LNCAP (cell line): ENCODE data around the gene DPYD.
A peak's percentile ranks its signal among the peaks of the same experiment; 100 is the strongest.

Experiments used
- TF ChIP-seq, protein P1 (sequence below): fragments of 450-650 bp; IDR thresholded peaks from 2 replicates; pipeline ENCODE4 v1.5.1; 2017; ENCODE audit warnings: mild to moderate bottlenecking

The DPYD gene

DNA sequence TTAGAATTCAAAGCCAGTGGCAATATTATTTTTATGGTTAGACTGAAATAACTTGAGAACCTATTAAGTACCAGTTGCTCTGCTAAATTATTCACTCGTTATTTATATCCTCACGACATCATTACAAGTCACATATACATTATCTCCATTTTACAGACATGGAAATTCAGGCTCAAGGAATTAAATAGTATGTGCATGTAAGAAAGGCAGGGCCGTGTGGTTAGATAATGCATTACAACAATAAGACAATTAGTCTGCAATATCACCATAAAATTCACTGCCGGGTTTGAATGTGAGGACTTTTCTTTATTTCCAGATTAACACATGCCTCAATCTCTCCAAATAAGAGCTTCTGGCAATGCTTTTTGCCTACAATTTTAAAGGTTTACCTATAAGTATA, 675.8 kb downstream of the DPYD start:
- TF ChIP-seq, protein P1, sequence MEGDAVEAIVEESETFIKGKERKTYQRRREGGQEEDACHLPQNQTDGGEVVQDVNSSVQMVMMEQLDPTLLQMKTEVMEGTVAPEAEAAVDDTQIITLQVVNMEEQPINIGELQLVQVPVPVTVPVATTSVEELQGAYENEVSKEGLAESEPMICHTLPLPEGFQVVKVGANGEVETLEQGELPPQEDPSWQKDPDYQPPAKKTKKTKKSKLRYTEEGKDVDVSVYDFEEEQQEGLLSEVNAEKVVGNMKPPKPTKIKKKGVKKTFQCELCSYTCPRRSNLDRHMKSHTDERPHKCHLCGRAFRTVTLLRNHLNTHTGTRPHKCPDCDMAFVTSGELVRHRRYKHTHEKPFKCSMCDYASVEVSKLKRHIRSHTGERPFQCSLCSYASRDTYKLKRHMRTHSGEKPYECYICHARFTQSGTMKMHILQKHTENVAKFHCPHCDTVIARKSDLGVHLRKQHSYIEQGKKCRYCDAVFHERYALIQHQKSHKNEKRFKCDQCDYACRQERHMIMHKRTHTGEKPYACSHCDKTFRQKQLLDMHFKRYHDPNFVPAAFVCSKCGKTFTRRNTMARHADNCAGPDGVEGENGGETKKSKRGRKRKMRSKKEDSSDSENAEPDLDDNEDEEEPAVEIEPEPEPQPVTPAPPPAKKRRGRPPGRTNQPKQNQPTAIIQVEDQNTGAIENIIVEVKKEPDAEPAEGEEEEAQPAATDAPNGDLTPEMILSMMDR, result no peak

DNA sequence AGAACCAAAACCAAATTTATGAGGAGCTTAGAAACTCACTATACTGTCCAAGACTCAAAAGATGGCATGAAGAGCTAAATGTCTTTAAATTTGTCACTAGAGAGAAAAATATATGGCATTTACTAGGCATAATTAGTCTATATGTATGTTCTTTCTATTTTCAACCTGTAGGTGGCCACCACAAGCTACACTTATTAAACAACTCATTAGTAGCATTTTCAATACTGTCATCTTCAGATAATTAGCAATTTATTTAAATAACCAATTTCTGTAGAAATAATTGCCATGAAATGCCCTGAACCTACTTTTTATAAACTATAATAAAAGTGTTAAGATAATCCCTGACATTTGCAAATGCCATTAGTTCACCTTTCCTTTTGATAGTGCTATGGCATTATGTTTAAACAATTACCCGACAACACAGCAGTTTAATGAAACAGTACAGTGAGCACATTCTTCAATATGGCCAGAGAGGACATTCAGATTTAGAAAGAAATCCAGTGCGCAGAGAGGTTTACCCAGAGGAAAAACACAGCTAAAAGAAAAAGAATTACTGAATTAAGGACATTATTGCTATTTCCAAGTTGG, 676.8 kb downstream of the DPYD start:
- TF ChIP-seq, protein P1, result peak; percentile 72

DNA sequence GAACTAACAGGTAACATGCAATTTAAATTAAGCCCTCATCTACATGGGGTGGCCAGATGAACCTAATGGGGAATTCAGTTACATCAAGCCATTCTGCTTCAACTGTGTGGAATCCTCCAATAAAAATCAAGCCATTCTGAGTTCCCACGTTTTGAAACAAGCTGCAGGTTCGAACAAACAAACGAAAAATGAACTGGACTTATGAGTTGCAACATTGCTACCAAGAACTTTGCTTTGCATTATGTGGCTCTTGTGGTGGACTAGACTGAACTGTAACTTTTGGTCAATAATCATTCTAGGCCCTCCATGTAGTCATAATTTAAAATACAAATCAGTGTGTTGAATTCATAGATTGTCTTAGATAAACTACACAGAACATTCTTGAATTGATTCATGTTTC, 682.0 kb downstream of the DPYD start:
- TF ChIP-seq, protein P1, result no peak

DNA sequence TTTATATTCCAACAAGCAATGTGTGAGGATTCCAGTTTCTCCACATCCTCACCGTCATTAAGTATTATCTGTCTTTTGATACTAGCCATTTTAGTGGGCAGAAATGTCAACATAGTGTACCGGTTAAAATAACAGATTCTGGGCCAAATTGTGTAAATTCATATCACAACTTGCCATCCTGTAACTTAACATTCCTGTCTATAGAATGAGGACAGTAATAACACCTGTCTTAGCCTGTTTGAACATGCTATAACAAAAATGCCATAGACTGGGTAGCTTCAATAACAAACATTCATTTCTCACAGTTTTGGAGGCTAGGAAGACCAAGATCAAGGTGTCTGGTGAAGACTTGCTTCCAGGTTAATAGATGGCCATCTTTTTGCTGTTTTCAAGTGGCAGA, 708.2 kb downstream of the DPYD start:
- TF ChIP-seq, protein P1, result no peak

DNA sequence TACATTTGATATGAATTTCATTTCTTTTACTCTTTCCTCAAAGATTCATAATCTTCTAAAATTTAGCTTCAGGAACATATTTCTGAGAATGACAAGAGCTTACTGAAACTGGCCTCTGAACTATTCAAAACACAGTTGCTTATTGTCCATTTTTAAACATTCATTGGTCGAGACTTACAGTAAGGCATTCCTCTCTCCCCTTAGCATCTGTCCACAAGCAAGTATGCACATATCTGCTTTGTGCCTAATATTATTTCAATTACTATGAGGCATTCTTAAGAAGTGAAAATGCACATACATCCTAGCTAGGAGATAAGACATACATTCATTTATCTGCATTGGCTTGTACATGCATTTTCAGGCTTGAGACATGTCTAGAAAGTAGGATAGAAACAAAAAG, 710.5 kb downstream of the DPYD start:
- TF ChIP-seq, protein P1, result no peak

DNA sequence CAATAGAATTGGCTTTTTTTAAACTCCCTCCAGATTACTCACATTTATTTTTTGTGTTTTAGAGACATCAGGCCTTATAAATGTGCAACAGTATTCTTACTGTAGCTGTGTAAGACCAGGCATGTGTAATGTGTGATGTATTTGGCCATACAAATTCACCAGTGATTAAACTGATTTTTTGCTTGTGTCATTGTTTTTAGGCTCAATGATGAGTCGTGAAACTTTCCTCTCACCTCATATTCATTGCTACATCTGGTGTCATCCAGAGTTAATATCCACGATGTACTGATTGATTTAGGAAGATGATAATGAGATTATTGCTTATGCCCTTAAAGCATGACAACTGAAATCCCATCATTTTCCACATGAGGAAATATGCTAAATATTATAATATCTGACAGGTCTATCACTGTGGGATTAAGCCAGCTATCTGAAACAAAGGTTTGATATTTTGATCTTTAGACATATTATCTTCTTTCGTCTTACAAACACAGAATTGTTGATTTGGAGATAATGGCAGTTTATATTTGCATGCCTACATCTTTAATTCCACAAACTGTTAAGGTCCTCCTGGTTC, 711.4 kb downstream of the DPYD start:
- TF ChIP-seq, protein P1, result no peak

DNA sequence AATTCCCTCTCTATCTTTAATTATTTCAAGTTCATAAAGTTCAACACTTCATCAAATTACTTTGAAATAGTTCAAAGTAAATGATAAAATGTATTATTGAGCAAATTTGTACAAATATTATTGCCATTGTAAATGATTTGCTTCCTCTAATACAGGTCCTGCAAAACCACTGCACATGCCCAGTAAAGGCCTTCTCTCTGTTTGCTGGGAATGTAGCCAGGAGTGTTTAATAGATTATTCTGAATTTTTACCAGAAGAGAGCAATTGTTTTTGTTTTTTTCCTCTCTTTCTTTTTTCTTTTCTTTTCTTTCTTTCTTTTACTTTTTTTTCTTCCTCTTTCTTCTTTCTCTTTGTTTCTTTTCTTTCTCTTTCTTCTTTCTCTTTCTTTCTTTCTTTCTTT, 713.0 kb downstream of the DPYD start:
- TF ChIP-seq, protein P1, result no peak

DNA sequence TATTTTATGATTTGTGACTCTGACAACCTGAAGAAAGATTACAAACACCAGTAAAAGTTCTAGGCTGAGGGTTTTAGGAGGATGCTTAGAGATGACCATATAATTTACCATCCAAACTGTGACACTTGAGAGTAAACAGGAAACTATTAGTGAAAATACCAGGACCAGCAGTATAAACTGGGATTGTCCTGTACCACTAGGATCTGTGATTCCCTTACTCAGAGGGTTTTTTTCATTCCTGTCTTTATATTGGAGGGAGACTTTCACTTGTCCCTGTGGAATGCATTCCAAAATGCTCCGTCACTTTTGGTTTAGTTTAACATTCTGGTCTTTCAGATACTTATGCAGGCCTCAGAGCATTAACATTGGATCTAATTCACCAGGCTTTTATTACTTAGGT, 716.4 kb downstream of the DPYD start:
- TF ChIP-seq, protein P1, result no peak
